Muscle of leg (tissue), 9 donors: ENCODE results near the gene GGT6. TPM values are rescaled to one million over a fixed set of nuclear protein-coding genes. Genes with fewer than 3 reads are reported as not detected.

ENCODE experiments used
- polyA plus RNA-seq, 8 donors: library from polyadenylated mRNA; unstranded; fragments of 120-200 nt; gene quantifications; one replicate each; pipeline versions ENCODE4 v1.2.1 to v1.2.3, GENCODE V29; 2013; ENCODE audit warnings: inconsistent platforms in 1 of 8, low replicate concordance in 1 of 8; ENCODE audit not compliant: insufficient read length in 8 of 8, insufficient read depth in 1 of 8
- total RNA-seq: library from RNA; stranded (reverse); fragments of 120-200 nt; gene quantifications from one replicate; pipeline ENCODE4 v1.2.4, GENCODE V29; 2013

GGT6 gene
- total and polyA plus RNA-seq, 9 donors = 0.04 to 3.2 (median 0.10) TPM

Other genes starting within 250 kb of the GGT6 start
- gene UBE2G1, start 193.9 kb downstream of the GGT6 start, total RNA-seq = 54.4 TPM
- 10 to 100 TPM; 57.3 to 73.9 (median 66.9) TPM for gene UBE2G1, start 193.9 kb downstream of the GGT6 start, polyA plus RNA-seq
- gene SPNS3, start 126.6 kb downstream of the GGT6 start, total RNA-seq = 0.44 TPM
- under 1 TPM; 0.17 to 1.00 (median 0.35) TPM for gene SPNS3, start 126.6 kb downstream of the GGT6 start, polyA plus RNA-seq
- 5.0 TPM for gene SPNS2, start 61.7 kb downstream of the GGT6 start, total RNA-seq
- 1 to 10 TPM; 7.8 to 9.7 (median 8.3) TPM for gene SPNS2, start 61.7 kb downstream of the GGT6 start, polyA plus RNA-seq
- gene MYBBP1A, start 5.2 kb downstream of the GGT6 start, total RNA-seq = 25.5 TPM
- 10 to 100 TPM; 32.9 to 42.3 (median 36.5) TPM for gene MYBBP1A, start 5.2 kb downstream of the GGT6 start, polyA plus RNA-seq
- gene SMTNL2, start 24.0 kb upstream of the GGT6 start, total RNA-seq = 88.9 TPM
- 100 to 1,000 TPM in 5 of 8 donors, 10 to 100 TPM in 3; 67.9 to 157 (median 113) TPM for gene SMTNL2, start 24.0 kb upstream of the GGT6 start, polyA plus RNA-seq
- 0.18 TPM for gene ALOX15, start 81.1 kb upstream of the GGT6 start, total RNA-seq
- 1 to 10 TPM in 1 of 8 donors, under 1 TPM in 7; 0.07 to 1.4 (median 0.35) TPM for gene ALOX15, start 81.1 kb upstream of the GGT6 start, polyA plus RNA-seq
- gene PELP1, start 143.6 kb upstream of the GGT6 start, total RNA-seq = 13.5 TPM
- 10 to 100 TPM; 27.1 to 39.2 (median 34.3) TPM for gene PELP1, start 143.6 kb upstream of the GGT6 start, polyA plus RNA-seq
- gene ARRB2, start 150.1 kb upstream of the GGT6 start, total RNA-seq = 12.9 TPM
- 10 to 100 TPM; 16.5 to 29.1 (median 21.3) TPM for gene ARRB2, start 150.1 kb upstream of the GGT6 start, polyA plus RNA-seq
- 21.9 TPM for gene MED11, start 170.9 kb upstream of the GGT6 start, total RNA-seq
- 10 to 100 TPM; 14.4 to 20.2 (median 17.3) TPM for gene MED11, start 170.9 kb upstream of the GGT6 start, polyA plus RNA-seq
- 0.27 TPM for gene ZMYND15, start 179.3 kb upstream of the GGT6 start, total RNA-seq
- under 1 TPM; 0.15 to 0.79 (median 0.36) TPM for gene ZMYND15, start 179.3 kb upstream of the GGT6 start, polyA plus RNA-seq
- 1.7 TPM for gene CXCL16, start 179.4 kb upstream of the GGT6 start, total RNA-seq
- gene CXCL16, start 179.4 kb upstream of the GGT6 start, polyA plus RNA-seq = 1 to 10 TPM; 2.9 to 8.3 (median 4.7) TPM
- not detected for gene TM4SF5, start 211.3 kb upstream of the GGT6 start, total RNA-seq
- gene TM4SF5, start 211.3 kb upstream of the GGT6 start, polyA plus RNA-seq = 1 to 10 TPM in 1 of 8 donors, under 1 TPM in 1, not detected in 6; 0.36 to 2.2 TPM
- 8.2 TPM for gene VMO1, start 225.8 kb upstream of the GGT6 start, total RNA-seq
- 10 to 100 TPM in 1 of 8 donors, 1 to 10 TPM in 7; 3.0 to 12.7 (median 5.9) TPM for gene VMO1, start 225.8 kb upstream of the GGT6 start, polyA plus RNA-seq
- not detected for gene GLTPD2, start 228.4 kb upstream of the GGT6 start, total RNA-seq
- 1 to 10 TPM in 2 of 8 donors, under 1 TPM in 6; 0.41 to 2.2 (median 0.84) TPM for gene GLTPD2, start 228.4 kb upstream of the GGT6 start, polyA plus RNA-seq
- 125 TPM for gene PSMB6, start 235.6 kb upstream of the GGT6 start, total RNA-seq
- gene PSMB6, start 235.6 kb upstream of the GGT6 start, polyA plus RNA-seq = 100 to 1,000 TPM in 7 of 8 donors, 10 to 100 TPM in 1; 99.0 to 110 (median 107) TPM
- 22.2 TPM for gene PLD2, start 246.6 kb upstream of the GGT6 start, total RNA-seq
- 10 to 100 TPM; 22.4 to 36.9 (median 28.2) TPM for gene PLD2, start 246.6 kb upstream of the GGT6 start, polyA plus RNA-seq